22Rv1 (cell line): ENCODE measurements around the gene BAHD1.

Source experiments
- ZFX ChIP-seq: fragments of 450-650 bp; IDR thresholded peaks from 2 replicates; pipeline ENCODE4 v1.6.1; 2017; ENCODE audit warnings: antibody characterized with exemption, borderline replicate concordance
- TF ChIP-seq, protein P1 (sequence below): fragments of 450-650 bp; IDR thresholded peaks from 2 replicates; pipeline ENCODE4 v1.5.1; 2017; ENCODE audit warnings: mild to moderate bottlenecking

GRCh38 chr15:40448354-40448753 lies 7.6 kb downstream of the BAHD1 start:
- TF ChIP-seq, protein P1, sequence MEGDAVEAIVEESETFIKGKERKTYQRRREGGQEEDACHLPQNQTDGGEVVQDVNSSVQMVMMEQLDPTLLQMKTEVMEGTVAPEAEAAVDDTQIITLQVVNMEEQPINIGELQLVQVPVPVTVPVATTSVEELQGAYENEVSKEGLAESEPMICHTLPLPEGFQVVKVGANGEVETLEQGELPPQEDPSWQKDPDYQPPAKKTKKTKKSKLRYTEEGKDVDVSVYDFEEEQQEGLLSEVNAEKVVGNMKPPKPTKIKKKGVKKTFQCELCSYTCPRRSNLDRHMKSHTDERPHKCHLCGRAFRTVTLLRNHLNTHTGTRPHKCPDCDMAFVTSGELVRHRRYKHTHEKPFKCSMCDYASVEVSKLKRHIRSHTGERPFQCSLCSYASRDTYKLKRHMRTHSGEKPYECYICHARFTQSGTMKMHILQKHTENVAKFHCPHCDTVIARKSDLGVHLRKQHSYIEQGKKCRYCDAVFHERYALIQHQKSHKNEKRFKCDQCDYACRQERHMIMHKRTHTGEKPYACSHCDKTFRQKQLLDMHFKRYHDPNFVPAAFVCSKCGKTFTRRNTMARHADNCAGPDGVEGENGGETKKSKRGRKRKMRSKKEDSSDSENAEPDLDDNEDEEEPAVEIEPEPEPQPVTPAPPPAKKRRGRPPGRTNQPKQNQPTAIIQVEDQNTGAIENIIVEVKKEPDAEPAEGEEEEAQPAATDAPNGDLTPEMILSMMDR = no peak
- TF ChIP-seq ZFX = no peak
